ENCODE measurements around the gene KCNJ3. TPM values are rescaled to one million over a fixed set of nuclear protein-coding genes. Genes with fewer than 3 reads are reported as not detected.

KCNJ3 gene
- total and polyA plus RNA-seq, 2 of the 13 experiments (the other 11 are each of a cell fraction or from before 2014, with no cell fraction given), result not detected

GRCh38 chr2:154850532-154850931 lies 152.0 kb downstream of the KCNJ3 start:
- H2AFZ ChIP-seq (ENCODE audit: low read length), result no peak overlapping the region
- no peak for TF ChIP-seq ZNF839 (CRISPR knock-in tag; IDR thresholded peaks at IDR 0.05; ENCODE audit: borderline replicate concordance)
- no peak for TF ChIP-seq ZNF747 (CRISPR knock-in tag; IDR thresholded peaks at IDR 0.05; ENCODE audit: borderline replicate concordance)
- no peak for TF ChIP-seq HIC2 (CRISPR knock-in tag; IDR thresholded peaks at IDR 0.05; ENCODE audit: low read depth)
- no peak for TF ChIP-seq KMT2A (CRISPR knock-in tag; IDR thresholded peaks at IDR 0.05)
- no peak for TF ChIP-seq ZNF446 (CRISPR knock-in tag; IDR thresholded peaks at IDR 0.05)
- no peak for TF ChIP-seq ZNF792 (CRISPR knock-in tag; IDR thresholded peaks at IDR 0.05)
- TF ChIP-seq CENPT (CRISPR knock-in tag; IDR thresholded peaks at IDR 0.05; ENCODE audit: low read depth), result no peak
- no peak for TF ChIP-seq ZNF556 (CRISPR knock-in tag; IDR thresholded peaks at IDR 0.05; ENCODE audit: borderline replicate concordance)
- TF ChIP-seq MBNL3 (CRISPR knock-in tag; conservative IDR thresholded peaks at IDR 0.05), result no peak
- TF ChIP-seq POGK (CRISPR knock-in tag; conservative IDR thresholded peaks at IDR 0.05), result no peak
- no peak for TF ChIP-seq ZNF740 (CRISPR knock-in tag; IDR thresholded peaks at IDR 0.05)
- TF ChIP-seq KLF15 (CRISPR knock-in tag; IDR thresholded peaks at IDR 0.05; ENCODE audit: borderline replicate concordance), result no peak
- TF ChIP-seq FOXP4 (CRISPR knock-in tag; IDR thresholded peaks at IDR 0.05), result no peak
- no peak for TF ChIP-seq POGZ (CRISPR knock-in tag; IDR thresholded peaks at IDR 0.05)
- TF ChIP-seq HOXD1 (CRISPR knock-in tag; IDR thresholded peaks at IDR 0.05), result no peak
- H3K27ac ChIP-seq (ENCODE audit: extremely low read length, insufficient read depth, low read length), result no peak overlapping the region
- no peaks in the 10 kb centered on the region for H3K9me3 ChIP-seq (ENCODE audit: low read length)
- H3K36me3 ChIP-seq (replicated peaks in 1 of 2; ENCODE audit: control insufficient read depth in 1 of 2, insufficient read depth in 2 of 2, low read length in 2 of 2), result no peaks in the 10 kb centered on the region
- BruUV-seq (replicated peaks), result no TSS peak
- no peaks in the 10 kb centered on the region for H3K4me1 ChIP-seq (ENCODE audit: insufficient read depth, low read length)
- no peaks in the 10 kb centered on the region for H4K20me1 ChIP-seq (ENCODE audit: insufficient read depth, low read length)
- CTCF ChIA-PET (ENCODE audit: low intra/inter-chr PET ratio, low total read pairs), result no interaction called here
- ATAC-seq (no peak), DNase-seq (ENCODE audit: low spot score) (no peak), FAIRE-seq (no peak)
- H3K79me2 ChIP-seq (ENCODE audit: insufficient read depth, low read length), result no peaks in the 10 kb centered on the region
- no peak overlapping the region for H3K4me3 ChIP-seq (replicated peaks in 1 of 3; ENCODE audit: insufficient read depth in 1 of 3, low read depth in 2 of 3, low read length in 3 of 3)
- no peak overlapping the region for H3K9ac ChIP-seq (ENCODE audit: insufficient read depth, low read depth, low read length)
- no peaks in the 10 kb centered on the region for H3K27me3 ChIP-seq (ENCODE audit: control insufficient read depth in 1 of 2, insufficient read depth in 2 of 2, low read length in 2 of 2)
- intact Hi-C loops (cut with micrococcal nuclease; ENCODE audit: unreplicated experiment) (no loop called here), in situ Hi-C loops (cut with HindIII; ENCODE audit: extremely low pct_ligation_motif_present, low pct_unique_long_range_greater_than_20kb) (no loop called here)
- no peak overlapping the region for H3K4me2 ChIP-seq (ENCODE audit: low read depth, low read length)
- POLR2A ChIA-PET, result no interaction called here
